ENCODE data around the gene KCNT2. TPM values are rescaled to one million over a fixed set of nuclear protein-coding genes. Genes with fewer than 3 reads are reported as not detected.

The KCNT2 gene
- total and polyA plus RNA-seq, 4 experiments from 2014 or later: not detected

DNA sequence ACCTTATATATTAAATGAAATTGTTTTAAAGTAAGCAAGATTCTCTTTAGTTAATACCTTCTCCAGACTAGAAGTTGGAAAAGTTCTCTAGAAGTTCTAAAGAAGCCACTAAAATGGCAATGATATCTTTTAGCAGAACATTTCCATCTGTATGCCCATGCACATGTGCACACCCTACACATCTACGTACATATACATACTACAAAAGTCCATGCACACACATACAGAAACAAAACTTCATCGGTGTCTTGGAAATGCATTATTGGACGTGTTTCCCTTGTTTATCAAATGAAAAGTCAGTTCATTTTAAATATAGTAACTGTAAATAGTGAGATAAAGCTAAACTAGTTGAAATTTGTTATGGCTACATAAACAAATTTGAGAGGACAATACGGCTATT, 114.4 kb downstream of the KCNT2 start:
- Histone ChIP-seq H3K36me3 (ENCODE audit: insufficient read depth, low read length) (no peaks in the 10 kb centered on the region), H3K4me1 (ENCODE audit: insufficient read depth, low read length) (no peaks in the 10 kb centered on the region), H3K9me3 (ENCODE audit: control insufficient read depth in 1 of 2, low read length in 2 of 2) (no peaks in the 10 kb centered on the region), H3K27ac (ENCODE audit: low read depth, low read length) (no peak overlapping the region), H3K27me3 (ENCODE audit: insufficient read depth, low read length) (no peaks in the 10 kb centered on the region), H3K4me3 (ENCODE audit: low read length in 2 of 2) (no peak overlapping the region)
- Mint-ChIP-seq H3K4me1 (no peaks in the 10 kb centered on the region), H3K27ac (no peak overlapping the region), H3K36me3 (no peaks in the 10 kb centered on the region), H3K4me3 (no peak overlapping the region), H3K27me3 (no peaks in the 10 kb centered on the region), H3K9me3 (peaks cover 0 to 2% (median 0%) of the 10 kb centered on the region in 8 donors)
- intact Hi-C loops (cut with micrococcal nuclease): no loop called here
- no peak for DNase-seq
- ChIA-PET CTCF (ENCODE audit: partially characterized antibody) (no interaction called here), POLR2A (ENCODE audit: partially characterized antibody) (no interaction called here)

DNA sequence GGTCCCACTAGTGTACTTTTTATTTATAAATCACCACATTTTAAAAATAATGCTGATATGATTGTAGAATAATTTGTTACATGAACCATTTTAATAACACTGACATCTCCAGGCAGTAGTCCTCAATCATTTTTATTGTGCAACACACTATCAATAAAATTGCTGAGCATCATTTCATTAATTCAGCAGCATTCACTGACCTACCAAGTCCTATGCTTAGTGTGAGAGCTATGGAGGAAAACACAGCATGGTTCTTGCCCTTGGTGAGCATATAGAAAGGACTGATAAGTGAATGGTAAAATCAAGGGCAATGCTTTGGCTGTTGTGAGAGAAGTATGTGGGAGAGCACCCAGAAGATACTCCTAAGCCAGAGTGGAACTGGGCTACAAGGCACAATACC, 119.7 kb downstream of the KCNT2 start:
- Histone ChIP-seq H3K36me3 (ENCODE audit: insufficient read depth, low read length) (no peaks in the 10 kb centered on the region), H3K4me1 (ENCODE audit: insufficient read depth, low read length) (no peaks in the 10 kb centered on the region), H3K27ac (ENCODE audit: low read depth, low read length) (no peak overlapping the region), H3K27me3 (ENCODE audit: insufficient read depth, low read length) (no peaks in the 10 kb centered on the region), H3K4me3 (ENCODE audit: low read length in 2 of 2) (no peak overlapping the region), H3K9me3 (ENCODE audit: control insufficient read depth in 1 of 2, low read length in 2 of 2) (no peaks in the 10 kb centered on the region)
- Mint-ChIP-seq H3K27ac (no peak overlapping the region), H3K4me3 (no peak overlapping the region), H3K4me1 (no peaks in the 10 kb centered on the region), H3K36me3 (no peaks in the 10 kb centered on the region), H3K27me3 (no peaks in the 10 kb centered on the region), H3K9me3 (peaks cover 0 to 2% (median 0%) of the 10 kb centered on the region in 8 donors)
- ChIA-PET POLR2A (ENCODE audit: partially characterized antibody) (no interaction called here), CTCF (ENCODE audit: partially characterized antibody) (no interaction called here)
- no peak for DNase-seq
- intact Hi-C loops (cut with micrococcal nuclease): no loop called here

DNA sequence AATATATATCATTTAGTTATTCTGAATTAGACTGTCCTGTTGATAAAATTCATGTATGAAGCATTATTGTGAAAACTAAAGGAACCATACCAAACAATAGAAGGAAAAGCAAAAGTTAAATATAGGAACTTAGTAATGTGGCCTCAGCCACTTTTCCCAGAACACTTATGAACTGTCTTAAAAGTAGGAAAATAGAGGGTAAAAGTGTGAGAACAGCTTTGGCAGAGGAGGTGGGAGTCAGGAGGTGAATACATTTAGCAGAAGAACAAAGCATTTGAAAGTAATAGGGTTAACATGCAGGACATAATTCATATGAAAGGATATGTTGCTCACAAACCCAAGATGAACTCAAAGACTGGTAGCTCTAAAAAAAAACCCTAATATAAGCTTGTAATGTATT, 121.9 kb downstream of the KCNT2 start:
- Mint-ChIP-seq H3K4me1 (no peaks in the 10 kb centered on the region), H3K27ac (no peak overlapping the region), H3K9me3 (peaks cover 0 to 5% (median 0%) of the 10 kb centered on the region in 8 donors), H3K27me3 (no peaks in the 10 kb centered on the region), H3K36me3 (no peaks in the 10 kb centered on the region), H3K4me3 (no peak overlapping the region)
- POLR2A ChIA-PET (ENCODE audit: partially characterized antibody): no interaction called here
- CTCF ChIA-PET (ENCODE audit: partially characterized antibody): no interaction called here
- DNase-seq: no peak
- intact Hi-C loops (cut with micrococcal nuclease): no loop called here
- H3K27me3 ChIP-seq (ENCODE audit: insufficient read depth, low read length): no peaks in the 10 kb centered on the region
- no peaks in the 10 kb centered on the region for H3K36me3 ChIP-seq (ENCODE audit: insufficient read depth, low read length)
- H3K9me3 ChIP-seq (ENCODE audit: control insufficient read depth in 1 of 2, low read length in 2 of 2): no peaks in the 10 kb centered on the region
- no peak overlapping the region for H3K27ac ChIP-seq (ENCODE audit: low read depth, low read length)
- H3K4me3 ChIP-seq (ENCODE audit: low read length in 2 of 2): no peak overlapping the region
- no peaks in the 10 kb centered on the region for H3K4me1 ChIP-seq (ENCODE audit: insufficient read depth, low read length)

DNA sequence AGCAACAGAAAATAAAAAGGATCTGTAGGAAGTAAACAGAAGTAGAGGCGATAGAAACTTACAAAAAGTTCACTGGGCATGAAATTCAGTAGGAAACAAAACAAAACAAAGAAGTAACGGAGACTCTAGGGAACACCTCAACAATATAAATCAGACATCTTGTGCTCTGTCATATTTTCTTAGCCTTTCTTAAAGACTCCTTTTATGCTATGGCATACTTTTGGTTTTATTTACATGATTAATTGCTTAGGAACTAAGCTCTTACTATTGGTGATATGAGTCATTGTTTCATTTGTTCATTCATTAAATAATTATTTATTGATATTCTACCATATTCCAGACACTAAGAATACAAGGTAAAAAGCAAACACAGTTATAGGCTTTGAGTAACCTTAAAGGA, 126.6 kb downstream of the KCNT2 start:
- Mint-ChIP-seq H3K27me3 (no peaks in the 10 kb centered on the region), H3K27ac (no peak overlapping the region), H3K4me3 (no peak overlapping the region), H3K9me3 (peaks cover 0 to 5% (median 0%) of the 10 kb centered on the region in 8 donors), H3K4me1 (no peaks in the 10 kb centered on the region), H3K36me3 (no peaks in the 10 kb centered on the region)
- no peaks in the 10 kb centered on the region for H3K36me3 ChIP-seq (ENCODE audit: insufficient read depth, low read length)
- no peak overlapping the region for H3K27ac ChIP-seq (ENCODE audit: low read depth, low read length)
- no peak for DNase-seq
- ChIA-PET POLR2A (ENCODE audit: partially characterized antibody) (no interaction called here), CTCF (ENCODE audit: partially characterized antibody) (no interaction called here)
- no peak overlapping the region for H3K4me3 ChIP-seq (ENCODE audit: low read length in 2 of 2)
- intact Hi-C loops (cut with micrococcal nuclease): no loop called here
- H3K4me1 ChIP-seq (ENCODE audit: insufficient read depth, low read length): no peaks in the 10 kb centered on the region
- H3K9me3 ChIP-seq (ENCODE audit: control insufficient read depth in 1 of 2, low read length in 2 of 2): no peaks in the 10 kb centered on the region
- H3K27me3 ChIP-seq (ENCODE audit: insufficient read depth, low read length): no peaks in the 10 kb centered on the region

DNA sequence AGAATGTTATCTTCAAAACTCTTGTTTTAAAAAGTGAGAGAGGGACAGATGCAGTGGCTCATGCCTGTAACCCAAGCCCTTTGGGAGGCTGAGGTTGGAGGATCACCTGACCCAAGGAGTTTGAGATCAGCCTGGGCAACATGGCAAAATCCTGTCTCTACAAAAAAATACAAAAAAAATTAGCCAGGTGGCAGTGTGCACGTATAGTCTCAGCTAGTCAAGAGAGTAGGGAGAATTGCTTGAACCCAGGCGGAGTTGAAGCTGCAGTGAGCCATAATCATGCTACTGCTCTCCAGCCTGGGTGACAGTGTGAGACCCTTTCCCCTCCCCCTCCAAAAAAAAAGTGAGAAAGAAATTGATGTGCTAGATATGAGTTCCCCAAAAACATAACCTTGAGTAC, 131.0 kb downstream of the KCNT2 start:
- Mint-ChIP-seq H3K4me1 (no peaks in the 10 kb centered on the region), H3K27me3 (no peaks in the 10 kb centered on the region), H3K4me3 (no peak overlapping the region), H3K27ac (no peak overlapping the region), H3K36me3 (no peaks in the 10 kb centered on the region), H3K9me3 (no peaks in the 10 kb centered on the region)
- ChIA-PET CTCF (ENCODE audit: partially characterized antibody) (no interaction called here), POLR2A (ENCODE audit: partially characterized antibody) (no interaction called here)
- no peaks in the 10 kb centered on the region for H3K27me3 ChIP-seq (ENCODE audit: insufficient read depth, low read length)
- no peaks in the 10 kb centered on the region for H3K9me3 ChIP-seq (ENCODE audit: control insufficient read depth in 1 of 2, low read length in 2 of 2)
- no peaks in the 10 kb centered on the region for H3K4me1 ChIP-seq (ENCODE audit: insufficient read depth, low read length)
- DNase-seq: no peak
- intact Hi-C loops (cut with micrococcal nuclease): no loop called here
- no peaks in the 10 kb centered on the region for H3K36me3 ChIP-seq (ENCODE audit: insufficient read depth, low read length)
- H3K4me3 ChIP-seq (ENCODE audit: low read length in 2 of 2): no peak overlapping the region
- H3K27ac ChIP-seq (ENCODE audit: low read depth, low read length): no peak overlapping the region

DNA sequence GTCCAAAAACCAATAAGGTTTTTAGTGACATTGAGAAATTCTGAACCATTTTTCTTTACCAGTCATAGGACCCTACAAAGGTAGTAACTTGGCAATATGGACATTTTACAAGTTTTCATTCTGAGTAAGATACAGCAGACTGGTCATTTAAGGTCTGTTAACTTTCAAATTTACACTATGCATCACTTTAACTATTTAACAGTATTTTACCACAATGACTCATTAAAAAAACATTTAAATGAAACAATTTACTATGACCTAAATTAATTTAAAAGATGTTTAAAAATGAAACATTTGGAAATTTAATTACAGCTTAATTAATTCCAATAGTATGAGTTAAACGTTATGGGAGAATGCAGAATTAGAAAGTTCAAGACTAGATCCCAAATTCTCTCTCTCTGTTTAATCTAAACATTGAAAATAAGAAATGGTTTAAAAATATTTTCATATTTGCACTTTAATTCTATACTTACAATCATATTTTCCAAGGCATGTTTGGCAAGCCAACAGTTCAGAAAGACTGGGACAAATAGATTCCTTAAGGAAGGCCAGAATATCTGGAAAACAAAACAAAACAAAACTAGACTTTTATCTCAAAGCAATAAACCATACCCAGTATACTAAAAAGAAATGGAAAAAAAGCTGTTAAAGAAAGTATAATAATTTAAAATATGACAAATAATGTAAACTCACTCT, 140.9 kb downstream of the KCNT2 start:
- H3K9me3 ChIP-seq (ENCODE audit: control insufficient read depth in 1 of 2, low read length in 2 of 2): no peaks in the 10 kb centered on the region
- intact Hi-C loops (cut with micrococcal nuclease): no loop called here
- Mint-ChIP-seq H3K36me3 (no peaks in the 10 kb centered on the region), H3K9me3 (no peaks in the 10 kb centered on the region), H3K27me3 (no peaks in the 10 kb centered on the region), H3K27ac (no peak overlapping the region), H3K4me1 (no peaks in the 10 kb centered on the region), H3K4me3 (no peak overlapping the region)
- ChIA-PET POLR2A (ENCODE audit: partially characterized antibody) (no interaction called here), CTCF (ENCODE audit: partially characterized antibody) (no interaction called here)
- H3K27ac ChIP-seq (ENCODE audit: low read depth, low read length): no peak overlapping the region
- no peaks in the 10 kb centered on the region for H3K36me3 ChIP-seq (ENCODE audit: insufficient read depth, low read length)
- no peak overlapping the region for H3K4me3 ChIP-seq (ENCODE audit: low read length in 2 of 2)
- no peaks in the 10 kb centered on the region for H3K27me3 ChIP-seq (ENCODE audit: insufficient read depth, low read length)
- DNase-seq: no peak
- H3K4me1 ChIP-seq (ENCODE audit: insufficient read depth, low read length): no peaks in the 10 kb centered on the region

DNA sequence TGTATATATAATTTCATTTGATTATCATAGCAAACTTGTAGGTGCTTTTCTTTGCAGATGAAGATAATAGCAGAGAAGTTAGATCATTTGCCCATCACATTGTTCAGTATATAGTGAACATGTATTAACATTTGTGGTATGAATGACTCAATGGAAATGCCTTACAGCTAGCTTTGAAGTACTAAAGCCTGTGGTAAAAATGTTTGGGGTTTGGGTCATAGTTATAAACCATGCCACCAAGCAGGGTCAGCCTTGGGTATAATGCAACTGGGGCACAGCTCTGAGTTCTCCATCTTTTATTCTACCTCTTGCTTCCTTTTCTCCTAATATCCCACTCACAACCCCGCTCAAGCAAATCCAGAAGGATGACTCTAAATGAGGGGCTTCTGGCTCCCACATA, 141.6 kb downstream of the KCNT2 start:
- no peaks in the 10 kb centered on the region for H3K36me3 ChIP-seq (ENCODE audit: insufficient read depth, low read length)
- Mint-ChIP-seq H3K36me3 (no peaks in the 10 kb centered on the region), H3K27ac (no peak overlapping the region), H3K4me3 (no peak overlapping the region), H3K27me3 (no peaks in the 10 kb centered on the region), H3K4me1 (no peaks in the 10 kb centered on the region), H3K9me3 (no peaks in the 10 kb centered on the region)
- POLR2A ChIA-PET (ENCODE audit: partially characterized antibody): no interaction called here
- CTCF ChIA-PET (ENCODE audit: partially characterized antibody): no interaction called here
- intact Hi-C loops (cut with micrococcal nuclease): no loop called here
- no peak overlapping the region for H3K27ac ChIP-seq (ENCODE audit: low read depth, low read length)
- no peaks in the 10 kb centered on the region for H3K4me1 ChIP-seq (ENCODE audit: insufficient read depth, low read length)
- no peak overlapping the region for H3K4me3 ChIP-seq (ENCODE audit: low read length in 2 of 2)
- DNase-seq: no peak
- H3K9me3 ChIP-seq (ENCODE audit: control insufficient read depth in 1 of 2, low read length in 2 of 2): no peaks in the 10 kb centered on the region
- no peaks in the 10 kb centered on the region for H3K27me3 ChIP-seq (ENCODE audit: insufficient read depth, low read length)

DNA sequence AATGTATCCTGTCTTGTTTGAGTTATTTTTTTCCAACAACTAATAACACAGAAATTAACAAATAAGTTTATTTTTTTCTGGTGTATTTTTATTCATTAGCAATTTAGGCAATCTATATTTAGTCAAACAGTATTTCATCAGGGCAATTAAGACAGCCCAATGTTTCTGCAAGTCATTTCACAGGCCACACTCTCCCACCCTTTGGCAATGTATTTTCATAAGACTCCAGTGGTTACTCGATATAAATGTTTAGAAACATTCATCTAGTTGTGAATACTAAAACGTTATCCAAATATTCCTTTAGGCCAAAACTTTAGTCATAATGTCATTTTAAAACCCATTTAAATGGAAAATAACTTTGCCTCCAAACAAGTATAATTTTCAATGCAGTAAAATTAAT, 142.1 kb downstream of the KCNT2 start:
- intact Hi-C loops (cut with micrococcal nuclease): no loop called here
- H3K4me1 Mint-ChIP-seq: no peaks in the 10 kb centered on the region
- H3K27ac Mint-ChIP-seq: no peak overlapping the region
- no peaks in the 10 kb centered on the region for H3K9me3 ChIP-seq (ENCODE audit: control insufficient read depth in 1 of 2, low read length in 2 of 2)
- H3K9me3 Mint-ChIP-seq: no peaks in the 10 kb centered on the region
- H3K4me1 ChIP-seq (ENCODE audit: insufficient read depth, low read length): no peaks in the 10 kb centered on the region
- H3K4me3 ChIP-seq (ENCODE audit: low read length in 2 of 2): no peak overlapping the region
- H3K4me3 Mint-ChIP-seq: no peak overlapping the region
- CTCF ChIA-PET (ENCODE audit: partially characterized antibody): no interaction called here
- H3K27me3 Mint-ChIP-seq: no peaks in the 10 kb centered on the region
- no peak for DNase-seq
- no peaks in the 10 kb centered on the region for H3K36me3 Mint-ChIP-seq
- no peak overlapping the region for H3K27ac ChIP-seq (ENCODE audit: low read depth, low read length)
- no peaks in the 10 kb centered on the region for H3K27me3 ChIP-seq (ENCODE audit: insufficient read depth, low read length)
- POLR2A ChIA-PET (ENCODE audit: partially characterized antibody): no interaction called here
- no peaks in the 10 kb centered on the region for H3K36me3 ChIP-seq (ENCODE audit: insufficient read depth, low read length)

All from CD4-positive, alpha-beta memory T cell (primary cell).